Measurements from ENCODE around the gene SERPINA12.

The SERPINA12 gene

DNA sequence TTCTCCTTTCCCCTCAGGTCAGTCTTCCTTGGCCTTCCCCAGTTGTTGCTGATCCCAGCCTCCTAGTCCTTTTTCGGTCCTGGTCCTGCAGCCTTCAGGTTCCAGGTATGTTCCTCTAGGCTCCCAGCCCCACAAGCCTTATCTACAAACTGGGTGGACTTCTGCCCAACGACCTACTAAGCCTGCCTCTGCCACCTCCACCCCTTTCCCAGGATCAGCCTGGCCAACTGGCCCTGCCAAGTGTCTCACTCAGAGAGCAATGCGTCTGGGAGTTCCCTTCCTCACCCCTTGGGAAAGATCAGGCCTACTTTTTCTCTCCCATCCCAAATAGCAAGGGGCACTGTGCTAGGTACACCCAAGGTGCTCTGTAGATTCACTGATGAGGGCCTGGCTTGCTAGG lies at the start of gene SERPINA12:
Gene SERPINA12 (minus strand): TSS at position 114 of the 400 bp plus-strand sequence. CDS start 11,072 bp downstream, outside the sequence.
- no peak for DNase-seq

DNA sequence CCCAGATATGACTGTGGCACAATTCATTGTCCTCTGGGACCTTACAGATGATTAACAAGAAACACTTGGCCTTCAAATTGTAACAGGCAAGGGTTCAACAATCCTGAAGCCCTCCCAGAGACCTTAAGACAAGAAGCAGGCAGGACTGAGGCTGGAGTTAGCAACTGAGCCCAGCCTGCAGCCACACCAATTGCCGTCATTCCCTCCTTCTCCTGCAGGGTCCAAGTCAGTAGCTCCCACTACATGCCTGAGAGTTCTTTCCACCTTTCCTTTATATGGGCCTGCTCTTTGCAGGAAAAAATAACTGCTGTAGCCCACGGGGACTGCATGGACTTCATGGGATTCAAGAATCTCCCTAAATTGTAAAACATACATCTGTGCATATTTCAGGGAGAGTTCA lies 49.6 kb upstream of the SERPINA12 start:
- no peak for DNase-seq

DNA sequence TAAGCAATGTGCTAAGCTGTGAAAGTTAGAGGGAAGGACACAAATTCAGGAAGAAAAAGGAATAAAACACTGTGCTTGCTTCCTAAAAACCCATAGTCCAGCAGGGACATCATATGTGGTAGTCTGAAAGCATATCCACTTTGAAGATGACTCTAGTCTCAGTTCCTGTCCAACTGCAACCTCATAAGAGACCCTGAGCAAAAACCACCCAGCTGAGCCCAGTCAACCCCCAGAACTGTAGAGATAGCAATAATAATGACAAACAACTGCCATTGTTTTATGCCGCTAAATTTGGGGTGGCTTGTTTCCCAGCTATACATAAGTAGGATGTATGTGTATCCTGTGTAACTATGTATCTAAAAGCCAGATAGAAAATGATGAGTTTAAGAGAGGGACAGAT lies 48.1 kb upstream of the SERPINA12 start:
- no peak for DNase-seq

- no peak for DNase-seq
Measured at GRCh38 chr14:94555991-94556390, 46.7 kb upstream of the SERPINA12 start.

GRCh38 chr14:94550041-94550440 lies 40.8 kb upstream of the SERPINA12 start:
- DNase-seq, result no peak

GRCh38 chr14:94548999-94549985 lies 40.0 kb upstream of the SERPINA12 start:
- peak; percentile 49 for DNase-seq

GRCh38 chr14:94548131-94548998 lies 39.1 kb upstream of the SERPINA12 start:
- no peak for DNase-seq

DNA sequence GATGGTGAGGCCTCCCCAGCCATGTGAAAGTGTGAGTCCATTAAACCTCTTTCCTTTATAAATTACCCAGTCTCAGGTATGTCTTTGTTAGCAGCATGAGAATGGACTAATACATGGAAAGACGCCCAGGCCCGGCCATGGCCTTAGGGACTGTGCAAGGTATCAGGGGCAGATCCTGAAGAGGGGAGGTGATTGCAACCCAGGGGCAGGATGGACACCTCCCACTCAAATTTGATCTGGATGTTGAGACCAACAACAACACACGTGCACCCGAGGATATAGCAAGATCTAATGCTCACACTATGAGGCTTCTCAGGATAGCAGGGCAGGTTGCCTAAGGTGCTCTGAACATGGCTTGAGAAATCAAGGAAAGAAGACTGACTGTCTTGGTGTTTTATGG lies 38.5 kb upstream of the SERPINA12 start:
- DNase-seq, result no peak

DNA sequence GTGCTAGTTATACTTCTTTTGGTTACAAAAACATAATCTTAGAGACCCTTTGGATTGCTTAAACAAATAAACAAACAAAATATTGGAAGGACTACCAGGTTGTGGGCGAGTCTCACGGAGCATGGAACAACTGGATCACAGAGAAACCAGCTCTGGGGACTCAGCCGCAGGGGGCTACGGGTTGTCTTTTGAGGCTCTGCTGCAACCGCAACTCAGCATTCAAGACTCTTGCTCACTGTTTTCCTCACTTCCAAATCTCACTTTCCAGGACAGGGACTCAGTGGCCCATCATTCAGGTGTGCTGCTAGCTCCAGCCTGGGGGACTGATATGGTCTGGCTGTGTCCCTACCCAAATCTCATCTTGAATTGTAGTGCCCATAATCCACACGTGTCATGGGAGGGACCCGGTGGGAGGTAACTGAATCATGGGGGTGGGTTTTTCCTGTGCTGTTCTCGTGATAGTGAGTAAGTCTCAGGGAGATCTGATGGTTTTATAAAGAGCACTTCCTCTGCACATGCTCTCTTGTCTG lies 37.9 kb upstream of the SERPINA12 start:
- DNase-seq, result no peak

GRCh38 chr14:94545131-94545841 lies 36.0 kb upstream of the SERPINA12 start:
- no peak for DNase-seq

DNA sequence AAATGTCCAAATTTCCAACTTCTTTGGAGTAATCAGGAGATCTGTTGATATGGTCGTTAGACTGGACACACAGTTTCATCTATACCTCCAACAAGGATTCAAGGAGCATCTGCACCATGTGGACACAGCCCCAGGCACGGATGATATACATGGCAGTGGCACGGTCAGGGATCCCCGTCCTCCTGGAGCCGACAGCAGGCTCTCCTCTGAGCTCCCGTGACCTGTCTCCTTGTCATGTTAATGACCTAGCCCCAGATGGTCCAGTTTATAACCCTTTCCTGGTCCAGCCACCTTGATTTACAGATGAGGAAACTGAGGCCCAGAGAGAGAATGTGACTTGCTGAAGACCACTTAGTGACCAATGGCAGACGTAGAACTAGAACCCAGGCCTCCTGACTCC lies 35.5 kb upstream of the SERPINA12 start:
- DNase-seq, result no peak

DNA sequence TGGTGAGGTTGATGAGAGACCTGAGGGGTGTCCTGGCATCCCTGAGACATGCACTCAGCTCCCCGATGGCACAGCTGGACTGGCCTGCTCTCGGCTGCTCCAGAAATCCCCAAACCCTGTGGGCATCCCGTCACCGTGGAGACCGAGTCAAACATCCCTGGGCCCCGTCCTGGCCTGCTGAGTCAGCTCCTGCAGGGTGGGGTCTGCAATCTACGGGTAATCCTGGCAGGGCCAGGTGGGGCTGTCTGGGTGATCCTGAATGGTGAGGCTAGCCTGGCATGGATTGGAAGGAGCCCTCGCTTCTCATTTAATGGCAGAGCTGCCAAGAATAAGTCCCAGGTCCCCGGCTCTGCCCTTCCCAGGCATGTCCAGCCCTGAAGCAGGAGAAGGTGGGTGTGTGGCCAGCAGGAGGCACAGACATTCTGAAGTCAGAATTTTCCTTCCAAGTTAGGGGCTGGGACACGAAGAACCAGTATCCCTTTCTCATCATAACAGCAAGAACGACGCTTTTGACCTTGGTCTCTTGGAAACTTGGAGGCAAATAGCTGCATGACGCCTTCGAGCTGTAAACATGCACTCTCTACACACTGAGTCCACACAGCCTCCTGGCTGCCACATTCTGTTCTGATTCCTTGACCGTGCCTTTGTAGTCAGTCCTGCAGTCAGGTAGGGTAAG lies 34.3 kb upstream of the SERPINA12 start:
- no peak for DNase-seq

DNA sequence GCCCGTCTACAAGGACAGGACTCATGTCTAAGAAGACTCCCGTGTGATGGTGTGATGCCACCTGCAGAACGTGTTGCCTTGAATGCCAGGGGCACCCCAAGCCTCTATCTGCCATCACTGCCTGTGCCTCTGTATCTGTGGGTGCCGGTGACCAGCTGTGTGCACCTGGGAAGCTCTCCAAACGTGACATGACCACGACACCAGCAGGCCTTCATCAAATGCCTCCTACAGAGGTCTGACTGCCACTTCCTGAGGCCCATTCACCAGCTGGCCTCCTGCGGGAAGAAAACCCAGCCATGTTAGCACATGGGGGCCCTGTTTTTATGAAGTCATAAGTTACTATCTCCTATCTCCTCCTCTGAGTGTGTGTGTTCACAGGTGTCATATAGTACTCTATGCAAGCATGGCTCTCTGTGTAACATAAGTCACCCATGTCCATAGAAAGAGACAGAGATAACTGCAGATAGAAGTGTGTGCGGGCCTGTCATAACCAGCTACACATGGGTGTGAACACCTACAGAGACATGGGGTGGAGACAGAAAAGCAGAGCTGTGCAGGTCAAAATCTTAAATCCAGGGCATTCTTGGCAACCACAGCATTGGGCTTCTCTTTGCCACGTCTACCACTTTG lies 33.7 kb upstream of the SERPINA12 start:
- no peak for DNase-seq

- no peak for DNase-seq
Measured at GRCh38 chr14:94542111-94542810, 33.0 kb upstream of the SERPINA12 start.

GRCh38 chr14:94541234-94541975 lies 32.1 kb upstream of the SERPINA12 start:
- DNase-seq, result no peak

DNA sequence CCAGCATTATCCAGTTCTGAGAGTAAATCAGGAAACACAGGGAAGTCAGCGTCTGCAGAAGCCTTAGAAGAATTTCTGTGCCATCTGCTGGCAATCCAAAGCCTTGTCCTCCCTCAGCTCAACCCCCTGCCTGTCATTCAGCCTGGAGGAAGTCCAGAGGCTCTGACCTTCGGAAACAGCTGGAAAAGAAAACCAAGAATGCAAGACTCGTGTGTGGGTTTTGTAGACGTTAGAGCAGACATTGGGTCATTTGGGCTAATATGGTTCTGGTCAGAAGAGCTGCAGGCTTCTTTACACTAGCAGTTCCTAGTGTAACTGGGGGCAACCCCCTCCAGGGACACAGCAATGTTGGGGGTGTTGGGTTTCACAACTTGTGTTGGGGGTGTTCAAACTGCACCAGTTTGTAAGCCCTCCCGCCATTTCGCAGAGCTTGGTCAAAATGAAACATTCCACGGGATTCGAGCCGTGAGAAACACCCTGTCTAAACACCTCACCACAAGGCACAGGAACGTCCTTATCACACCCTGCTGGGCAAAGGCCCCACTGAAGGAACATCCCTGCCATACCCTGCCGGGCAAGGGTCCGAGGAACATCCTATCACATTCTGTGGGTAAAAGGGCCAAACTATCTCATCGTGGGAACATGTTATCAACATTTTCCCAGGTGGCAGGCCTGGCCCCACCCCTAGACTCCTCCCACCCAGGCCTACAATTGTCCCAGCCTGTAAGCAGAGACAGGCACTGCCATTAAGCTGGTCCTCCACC lies 30.9 kb upstream of the SERPINA12 start:
- DNase-seq, result no peak

GRCh38 chr14:94539181-94539580 lies 29.9 kb upstream of the SERPINA12 start:
- no peak for DNase-seq

GRCh38 chr14:94538070-94538740 lies 28.9 kb upstream of the SERPINA12 start:
- DNase-seq, result no peak

- no peak for DNase-seq
Measured at GRCh38 chr14:94536836-94537235, 27.6 kb upstream of the SERPINA12 start.
